ENCODE measurements around the gene PRELP. TPM values are rescaled to one million over a fixed set of nuclear protein-coding genes. Genes with fewer than 3 reads are reported as not detected.

PRELP gene
- total RNA-seq, 6 experiments from 2014 or later: 3.8 to 10.8 (median 5.4) TPM

DNA sequence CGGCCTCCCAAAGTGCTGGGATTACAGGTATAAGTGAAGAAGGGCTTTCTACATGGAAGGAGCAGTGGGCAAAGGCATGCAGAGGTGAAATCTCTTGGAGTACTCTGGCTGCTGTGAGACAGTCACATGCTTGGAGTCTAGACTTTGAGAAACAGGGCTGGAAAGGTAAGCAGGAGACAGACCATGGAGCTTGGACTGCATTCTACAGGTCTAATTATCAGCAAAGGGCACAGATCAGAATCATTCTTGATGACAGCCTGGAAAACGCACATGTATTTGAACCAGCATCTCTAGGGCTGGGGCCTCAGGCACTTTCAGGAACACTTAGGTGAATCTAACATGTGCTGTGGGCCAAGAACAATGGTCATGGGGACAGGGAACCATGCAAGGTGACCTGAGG, 7.3 kb upstream of the PRELP start:
- Histone ChIP-seq H3K36me3 (no peaks in the 10 kb centered on the region), H3K4me1 (no peaks in the 10 kb centered on the region), H3K27ac (no peak overlapping the region), H3K9me3 (no peaks in the 10 kb centered on the region), H3K4me3 (no peak overlapping the region), H3K27me3 (no peaks in the 10 kb centered on the region)
- DNase-seq (no peak), ATAC-seq (no peak)
- TF ChIP-seq POLR2A (IDR thresholded peaks at IDR 0.05): no peak
- TF ChIP-seq, protein P1, sequence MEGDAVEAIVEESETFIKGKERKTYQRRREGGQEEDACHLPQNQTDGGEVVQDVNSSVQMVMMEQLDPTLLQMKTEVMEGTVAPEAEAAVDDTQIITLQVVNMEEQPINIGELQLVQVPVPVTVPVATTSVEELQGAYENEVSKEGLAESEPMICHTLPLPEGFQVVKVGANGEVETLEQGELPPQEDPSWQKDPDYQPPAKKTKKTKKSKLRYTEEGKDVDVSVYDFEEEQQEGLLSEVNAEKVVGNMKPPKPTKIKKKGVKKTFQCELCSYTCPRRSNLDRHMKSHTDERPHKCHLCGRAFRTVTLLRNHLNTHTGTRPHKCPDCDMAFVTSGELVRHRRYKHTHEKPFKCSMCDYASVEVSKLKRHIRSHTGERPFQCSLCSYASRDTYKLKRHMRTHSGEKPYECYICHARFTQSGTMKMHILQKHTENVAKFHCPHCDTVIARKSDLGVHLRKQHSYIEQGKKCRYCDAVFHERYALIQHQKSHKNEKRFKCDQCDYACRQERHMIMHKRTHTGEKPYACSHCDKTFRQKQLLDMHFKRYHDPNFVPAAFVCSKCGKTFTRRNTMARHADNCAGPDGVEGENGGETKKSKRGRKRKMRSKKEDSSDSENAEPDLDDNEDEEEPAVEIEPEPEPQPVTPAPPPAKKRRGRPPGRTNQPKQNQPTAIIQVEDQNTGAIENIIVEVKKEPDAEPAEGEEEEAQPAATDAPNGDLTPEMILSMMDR (IDR thresholded peaks at IDR 0.05): no peak
- intact Hi-C loops (cut with DNase I): no loop called here
- WGBS (ENCODE audit: insufficient coverage, low coverage, low lambda C conversion rate, missing lambda C conversion rate): 92% methylated on average over 2 of the region's 2 CpGs

DNA sequence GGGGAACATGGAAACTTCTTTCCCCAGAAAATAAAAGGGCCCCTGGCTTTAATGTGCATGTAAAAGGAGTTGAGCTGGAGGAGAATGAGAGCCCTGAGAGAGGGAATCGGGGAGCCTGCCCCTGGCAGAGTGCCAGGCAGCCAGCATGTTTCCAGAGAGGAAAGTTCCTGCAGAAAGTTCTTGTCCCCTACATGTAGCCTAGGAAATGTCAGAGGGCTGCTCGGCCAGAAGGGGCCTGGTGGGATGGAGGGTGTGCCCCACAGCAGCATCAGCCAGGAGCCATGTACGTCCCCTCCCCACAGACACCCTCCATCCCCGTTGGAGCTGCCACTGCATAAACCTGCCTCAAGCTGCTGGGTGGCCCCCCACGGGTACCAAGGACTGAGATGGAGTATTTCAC, 5.4 kb upstream of the PRELP start:
- no peaks in the 10 kb centered on the region for H3K27me3 ChIP-seq
- ATAC-seq (no peak), DNase-seq (no peak)
- intact Hi-C loops (cut with DNase I): no loop called here
- H3K27ac ChIP-seq: no peak overlapping the region
- no peaks in the 10 kb centered on the region for H3K36me3 ChIP-seq
- no peak for TF ChIP-seq POLR2A (IDR thresholded peaks at IDR 0.05)
- TF ChIP-seq, protein P1 (IDR thresholded peaks at IDR 0.05): no peak
- H3K4me1 ChIP-seq: no peaks in the 10 kb centered on the region
- no peaks in the 10 kb centered on the region for H3K9me3 ChIP-seq
- no peak overlapping the region for H3K4me3 ChIP-seq
- WGBS (ENCODE audit: insufficient coverage, low coverage, low lambda C conversion rate, missing lambda C conversion rate): 41% methylated on average over 2 of the region's 5 CpGs

DNA sequence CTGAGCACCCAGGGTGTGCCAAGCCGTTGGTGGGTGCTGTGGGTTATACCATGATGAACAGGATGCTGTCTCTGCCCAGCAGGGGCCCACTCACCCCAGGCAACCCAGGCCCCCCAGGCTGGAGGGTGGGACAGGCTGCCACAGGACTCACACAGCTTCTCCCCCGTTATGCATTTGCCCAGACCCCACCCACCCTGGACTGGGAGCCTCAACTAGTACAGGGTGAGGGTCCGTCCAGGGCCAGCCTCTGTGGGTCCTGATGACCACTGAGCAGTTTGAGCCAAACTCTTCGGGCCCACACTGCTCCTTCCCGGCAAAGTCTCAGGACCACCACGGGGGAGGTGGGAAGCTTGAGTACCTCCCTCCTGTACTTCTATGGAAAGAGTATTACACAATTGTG, 3.8 kb upstream of the PRELP start:
- H3K27me3 ChIP-seq: no peaks in the 10 kb centered on the region
- no peaks in the 10 kb centered on the region for H3K36me3 ChIP-seq
- ATAC-seq (no peak), DNase-seq (no peak)
- no peaks in the 10 kb centered on the region for H3K4me1 ChIP-seq
- no peak for TF ChIP-seq POLR2A (IDR thresholded peaks at IDR 0.05)
- TF ChIP-seq, protein P1 (IDR thresholded peaks at IDR 0.05): no peak
- H3K9me3 ChIP-seq: no peaks in the 10 kb centered on the region
- 32% methylated on average over 3 of the region's 6 CpGs for WGBS (ENCODE audit: insufficient coverage, low coverage, low lambda C conversion rate, missing lambda C conversion rate)
- H3K27ac ChIP-seq: no peak overlapping the region
- intact Hi-C loops (cut with DNase I): no loop called here
- no peak overlapping the region for H3K4me3 ChIP-seq

DNA sequence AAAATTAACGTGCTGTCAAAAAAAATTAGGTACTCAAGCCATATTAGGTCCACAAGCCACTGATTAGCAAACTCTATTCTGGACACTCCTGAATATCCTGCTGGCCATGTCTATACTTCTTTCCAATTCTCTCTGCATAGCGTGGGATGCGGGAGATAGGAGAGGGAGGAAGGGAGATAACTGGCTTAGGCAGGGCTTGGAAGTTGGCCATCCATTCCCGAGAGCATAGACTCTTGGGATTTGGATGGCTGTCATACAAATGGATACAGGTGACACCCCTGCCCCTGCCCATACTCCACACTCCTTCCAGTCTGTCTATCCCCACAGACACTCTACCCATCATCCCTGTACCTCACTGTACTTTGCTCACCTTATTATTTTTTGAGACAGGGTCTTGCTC, 2.3 kb upstream of the PRELP start:
- Histone ChIP-seq H3K4me1 (no peaks in the 10 kb centered on the region), H3K36me3 (no peaks in the 10 kb centered on the region), H3K27ac (no peak overlapping the region), H3K9me3 (no peaks in the 10 kb centered on the region), H3K27me3 (no peaks in the 10 kb centered on the region), H3K4me3 (no peak overlapping the region)
- no peak for ATAC-seq
- 42% methylated on average over 4 of the region's 4 CpGs for WGBS (ENCODE audit: insufficient coverage, low coverage, low lambda C conversion rate, missing lambda C conversion rate)
- intact Hi-C loops (cut with DNase I): no loop called here
- TF ChIP-seq, protein P1 (IDR thresholded peaks at IDR 0.05): no peak
- no peak for TF ChIP-seq POLR2A (IDR thresholded peaks at IDR 0.05)
- no peak for DNase-seq

DNA sequence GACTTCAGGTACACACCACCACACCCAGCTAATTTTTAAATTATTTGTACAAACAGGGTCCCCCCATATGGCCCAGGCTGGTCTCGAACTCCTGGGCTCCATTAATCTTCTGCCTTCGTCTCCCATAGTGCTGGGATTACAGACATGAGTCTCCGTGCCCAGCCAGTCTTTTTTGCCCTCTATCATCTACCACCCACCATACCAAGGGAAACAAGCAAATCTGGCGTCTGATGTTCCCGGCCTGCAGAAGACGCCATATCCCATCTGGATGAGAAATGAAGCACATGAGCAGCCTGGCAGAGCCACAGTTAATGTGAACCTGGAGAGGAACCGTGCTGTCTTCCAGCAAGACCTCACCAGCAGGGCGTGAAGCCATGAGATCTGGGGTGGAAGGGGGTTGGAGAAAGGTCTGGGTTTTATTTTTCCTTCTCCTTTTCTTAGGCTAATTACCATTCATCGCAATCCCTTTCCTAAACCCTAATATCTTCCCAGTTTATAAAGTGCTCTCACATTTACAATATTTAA, 1.8 kb upstream of the PRELP start:
- Histone ChIP-seq H3K27me3 (no peaks in the 10 kb centered on the region), H3K4me1 (no peaks in the 10 kb centered on the region), H3K36me3 (no peaks in the 10 kb centered on the region), H3K4me3 (no peak overlapping the region), H3K27ac (no peak overlapping the region), H3K9me3 (no peaks in the 10 kb centered on the region)
- ATAC-seq (no peak), DNase-seq (no peak)
- TF ChIP-seq POLR2A (IDR thresholded peaks at IDR 0.05): no peak
- TF ChIP-seq, protein P1 (IDR thresholded peaks at IDR 0.05): no peak
- intact Hi-C loops (cut with DNase I): no loop called here
- WGBS (ENCODE audit: insufficient coverage, low coverage, low lambda C conversion rate, missing lambda C conversion rate): 79% methylated on average over 3 of the region's 9 CpGs
